K562 (cell line): ENCODE data around the gene GALNT7. TPM values are rescaled to one million over a fixed set of nuclear protein-coding genes. Genes with fewer than 3 reads are reported as not detected.

ENCODE experiments used
- BCL6 ChIP-seq: fragments of 250-450 bp; sonication (Bioruptor Pico); IDR thresholded peaks from 2 replicates; pipeline ENCODE4 v1.4.0; 2020
- CBFB ChIP-seq: sonication (generic); formaldehyde crosslinking; IDR thresholded peaks from 2 replicates; pipeline ENCODE4 v1.4.0; 2020; ENCODE audit warnings: mild to moderate bottlenecking, missing genetic modification reagents
- CHD1 ChIP-seq: fragments of 200-600 bp; sonication (generic); IDR thresholded peaks from one replicate; pipeline ENCODE4 v1.6.1; 2012; ENCODE audit warnings: mild to moderate bottlenecking, moderate library complexity, low read length, inconsistent platforms
- CREBBP ChIP-seq: IDR thresholded peaks from one replicate; pipeline ENCODE4 v1.6.1; 2012; ENCODE audit warnings: low read depth, mild to moderate bottlenecking, control low read depth, inconsistent platforms, low read length
- CTBP1 ChIP-seq: fragments of 450-650 bp; IDR thresholded peaks from 2 replicates; pipeline ENCODE4 v1.6.1; 2016; ENCODE audit warnings: borderline replicate concordance
- FOS ChIP-seq: IDR thresholded peaks from 3 replicates; pipeline ENCODE4 v1.6.1; 2011; ENCODE audit not compliant: insufficient read length; ENCODE audit errors: extremely low read depth
- GABPB1 ChIP-seq: sonication (generic); formaldehyde crosslinking; IDR thresholded peaks from 2 replicates; pipeline ENCODE4 v1.8.0; 2022; ENCODE audit warnings: mild to moderate bottlenecking, missing genetic modification reagents
- HES1 ChIP-seq: fragments of 450-650 bp; IDR thresholded peaks from 2 replicates; pipeline ENCODE4 v1.6.1; 2016; ENCODE audit warnings: low read depth, mild to moderate bottlenecking, moderate library complexity
- HMGN3 ChIP-seq: IDR thresholded peaks from 2 replicates; pipeline ENCODE4 v1.6.1; 2011; ENCODE audit warnings: borderline replicate concordance, low read depth, mild to moderate bottlenecking, mixed read lengths, low read length; ENCODE audit not compliant: insufficient read length; ENCODE audit errors: extremely low read depth
- MNT ChIP-seq, 2 experiments: fragments of 450-650 bp; conservative IDR thresholded peaks; 2 replicates each; pipeline ENCODE4 v1.6.1; 2017; ENCODE audit warnings: mild to moderate bottlenecking in 2 of 2, moderate library complexity in 2 of 2
- NKRF ChIP-seq: fragments of 450-650 bp; IDR thresholded peaks from 2 replicates; pipeline ENCODE4 v1.6.1; 2016; ENCODE audit warnings: borderline replicate concordance
- NR4A1 ChIP-seq, 2 experiments: fragments of 250-450 bp in 1 of 2; fragments of 450-650 bp in 1 of 2; sonication (Bioruptor Pico) in 1 of 2; IDR thresholded peaks; 2 replicates each; pipeline versions ENCODE4 v1.4.0 to v1.6.1; 2016 to 2020; ENCODE audit warnings: mild to moderate bottlenecking in 2 of 2, missing compliant biosample characterization in 1 of 2, missing genetic modification characterization in 1 of 2, moderate library complexity in 1 of 2
- NRF1 ChIP-seq, 2 experiments: fragments of 450-650 bp; IDR thresholded peaks in 1 of 2; conservative IDR thresholded peaks in 1 of 2; 2 replicates each; pipeline ENCODE4 v1.6.1; 2014; ENCODE audit warnings: mild to moderate bottlenecking in 2 of 2
- RBM25 ChIP-seq: fragments of 200-400 bp; formaldehyde crosslinking; IDR thresholded peaks from 2 replicates; pipeline ENCODE4 v1.6.1; 2018; ENCODE audit warnings: low read length, low read depth, moderate library complexity; ENCODE audit not compliant: severe bottlenecking
- RBM39 ChIP-seq: fragments of 200-400 bp; formaldehyde crosslinking; optimal IDR thresholded peaks from 2 replicates; pipeline ENCODE3; 2018; ENCODE audit warnings: low read depth, low read length
- SIN3B ChIP-seq: fragments of 450-650 bp; IDR thresholded peaks from 2 replicates; pipeline ENCODE4 v1.6.1; 2017; ENCODE audit warnings: low read depth, mild to moderate bottlenecking, moderate library complexity
- TEAD4 ChIP-seq, 2 experiments: sonication (generic) in 1 of 2; formaldehyde crosslinking in 1 of 2; IDR thresholded peaks; 2 replicates each; pipeline versions ENCODE4 v1.6.1 to v1.8.0; 2012 to 2022; ENCODE audit warnings: borderline replicate concordance in 1 of 2, inconsistent platforms in 1 of 2, low read length in 1 of 2, mild to moderate bottlenecking in 1 of 2, missing genetic modification reagents in 1 of 2
- ZBTB2 ChIP-seq: fragments of 450-650 bp; IDR thresholded peaks from 2 replicates; pipeline ENCODE4 v1.6.1; 2016; ENCODE audit warnings: antibody characterized with exemption
- ZNF655 ChIP-seq: fragments of 250-450 bp; sonication (Bioruptor Pico); IDR thresholded peaks from 2 replicates; pipeline ENCODE4 v1.5.0; 2021
- polyA plus RNA-seq, 8 experiments: library from polyadenylated mRNA; depleted of rRNA in 4 of 8; stranded (reverse) in 5 of 8; unstranded in 3 of 8; fragments of >200 nt; fragmentation: Nextera tagmentation in 2 of 8; fragmentation: Illumina TruSeq in 1 of 8; extraction: Ambion mirVana in 2 of 8; extraction: Trizol in 1 of 8; gene quantifications; 2 replicates each; pipeline versions ENCODE4 v1.2.1 to v1.2.3, GENCODE V29; 2011 to 2014; ENCODE audit warnings: inconsistent platforms in 1 of 8, missing spikeins in 1 of 8
- total RNA-seq, 7 experiments: library from RNA; depleted of rRNA in 6 of 7; stranded (reverse); fragments of >200 nt in 6 of 7; fragmentation: Illumina TruSeq in 2 of 7; extraction: Trizol in 2 of 7; gene quantifications; 2 replicates each; pipeline versions ENCODE4 v1.2.1 to v1.2.3, GENCODE V29; 2011 to 2021; ENCODE audit warnings: low replicate concordance in 1 of 7

The GALNT7 gene
- total and polyA plus RNA-seq, 9 of the 15 experiments (the other 6 are each of a cell fraction or from before 2014, with no cell fraction given), result 16.7 to 38.7 (median 31.1) TPM

GRCh38 chr4:173334891-173335752 lies 166.5 kb downstream of the GALNT7 start (continued):
- TF ChIP-seq NKRF (peak; percentile 42), CBFB (CRISPR knock-in tag) (no peak), NR4A1 (CRISPR knock-in tag; IDR thresholded peaks at IDR 0.05) (no peak), NR4A1 (tag; IDR thresholded peaks at IDR 0.05) (0 out of 2 replicates have a peak, but pooled peaks have one; percentile 17), CHD1 (peak; percentile 82), TEAD4 (IDR thresholded peaks at IDR 0.05; ENCODE audit: low read length) (peak; percentile 75), TEAD4 (CRISPR knock-in tag; IDR thresholded peaks at IDR 0.05; ENCODE audit: borderline replicate concordance) (0 out of 2 replicates have a peak, but pooled peaks have one; percentile 53), BCL6 (no peak), CTBP1 (peak; percentile 60; the same call in 1 of the 2 replicates), MNT (conservative IDR thresholded peaks at IDR 0.05) (peak in 1 of 2 experiments; percentile 85), NRF1 (conservative IDR thresholded peaks at IDR 0.05 in 1 of 2, IDR thresholded peaks at IDR 0.05 in 1 of 2) (peak; percentile 59 to 73; a peak in 3 of 4 replicates), ZBTB2 (peak; percentile 52; the same call in 1 of the 2 replicates), HMGN3 (peak; percentile 91), GABPB1 (peak; percentile 28), CREBBP (no peak), HES1 (no peak), ZNF655 (CRISPR knock-in tag) (0 out of 2 replicates have a peak, but pooled peaks have one; percentile 13), RBM39 (peak; percentile 52), SIN3B (no peak), FOS (no peak), RBM25 (no peak)
